COLO829 (cell line): ENCODE measurements around the gene PLD5.
"Not testable (repeated sequence)": the region's sequence is repeated elsewhere in the genome, so short reads cannot be mapped to it uniquely, and the experiment has no call there.

Experiments
- DNase-seq: peaks from one replicate; pipeline ENCODE4 v3.0.0; 2012; ENCODE audit warnings: low spot score

The PLD5 gene

GRCh38 chr1:242276769-242277168 is 247.7 kb downstream of the PLD5 start:
- not testable (repeated sequence) for DNase-seq

DNA sequence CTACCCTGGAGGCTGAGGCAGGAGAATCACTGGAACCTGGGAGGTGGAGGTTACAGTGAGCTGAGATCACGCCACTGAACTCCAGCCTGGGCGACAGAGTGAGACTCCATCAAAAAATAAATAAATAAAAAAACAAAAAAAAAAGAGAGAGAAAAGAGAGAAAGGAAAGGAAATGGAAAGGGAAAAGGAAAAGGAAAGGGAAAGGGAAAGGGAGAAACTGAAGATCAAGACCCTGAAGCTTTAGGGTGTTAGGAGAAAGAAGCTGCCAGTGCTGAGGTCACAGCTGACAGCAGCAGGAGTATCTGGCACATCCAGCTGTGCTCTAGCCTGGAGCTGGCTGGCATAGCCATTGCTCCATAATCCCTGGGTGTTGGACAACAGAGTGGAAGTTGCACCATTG is 257.5 kb downstream of the PLD5 start:
- not testable (repeated sequence) for DNase-seq

DNA sequence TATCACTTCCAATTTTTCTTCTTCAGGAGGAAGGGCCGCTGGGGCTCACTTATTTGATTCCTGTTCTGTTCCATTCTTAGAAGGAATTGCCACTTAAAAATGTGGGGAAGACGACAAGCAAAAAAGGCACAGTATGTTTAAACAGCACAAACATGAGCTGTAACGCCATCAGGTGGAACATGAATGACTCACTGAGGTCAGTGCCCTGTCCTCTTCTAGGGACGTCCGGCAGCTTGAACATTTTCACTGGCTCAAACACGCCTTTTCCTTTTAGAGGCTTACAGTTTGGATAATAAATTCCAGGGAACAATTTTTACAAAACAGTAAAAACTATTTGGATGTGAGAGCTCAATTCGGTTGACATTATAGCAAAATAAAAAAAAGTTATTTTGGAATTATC is 260.1 kb downstream of the PLD5 start:
- DNase-seq, result not testable (repeated sequence)

DNA sequence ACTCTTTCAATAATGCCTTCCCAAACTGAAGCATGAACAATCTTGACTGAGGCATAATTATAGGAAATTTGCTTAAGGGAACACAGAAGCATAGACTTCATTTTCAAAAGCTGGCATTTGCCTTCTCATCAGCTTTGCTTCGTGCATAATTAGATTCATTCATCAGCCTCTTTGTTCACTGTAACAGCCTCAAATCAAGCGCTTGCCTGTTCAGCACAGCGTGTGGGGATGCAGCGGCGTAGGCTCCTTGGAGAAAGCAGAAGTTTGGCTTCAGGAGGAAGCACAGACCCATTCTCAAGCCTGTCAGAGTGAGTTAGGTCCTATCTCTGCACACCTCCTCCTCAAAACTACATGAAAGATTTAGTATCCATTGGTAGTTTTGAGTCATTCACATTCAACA is 279.2 kb downstream of the PLD5 start:
- DNase-seq, result peak; percentile 45

GRCh38 chr1:242243472-242243871 is 281.0 kb downstream of the PLD5 start:
- no peak for DNase-seq

DNA sequence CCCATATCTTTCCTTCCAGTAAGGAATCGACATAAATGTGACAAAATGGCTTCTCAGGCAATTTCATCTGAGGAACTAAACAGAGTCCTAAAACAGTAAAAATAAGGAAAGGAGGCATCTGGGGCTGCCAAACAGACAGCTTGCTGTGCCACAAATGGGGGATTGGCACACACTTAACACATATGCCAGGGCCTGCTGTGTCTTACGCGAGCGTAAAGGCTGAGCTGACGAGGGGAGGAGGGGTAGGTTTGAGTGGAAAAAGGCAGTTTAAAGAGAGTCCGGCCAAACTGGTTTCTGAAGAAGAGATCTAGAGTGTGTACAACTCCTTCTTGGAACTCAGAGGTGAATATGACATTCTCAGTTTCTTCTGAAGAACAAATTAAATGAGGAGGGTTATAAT is 281.5 kb downstream of the PLD5 start:
- no peak for DNase-seq

DNA sequence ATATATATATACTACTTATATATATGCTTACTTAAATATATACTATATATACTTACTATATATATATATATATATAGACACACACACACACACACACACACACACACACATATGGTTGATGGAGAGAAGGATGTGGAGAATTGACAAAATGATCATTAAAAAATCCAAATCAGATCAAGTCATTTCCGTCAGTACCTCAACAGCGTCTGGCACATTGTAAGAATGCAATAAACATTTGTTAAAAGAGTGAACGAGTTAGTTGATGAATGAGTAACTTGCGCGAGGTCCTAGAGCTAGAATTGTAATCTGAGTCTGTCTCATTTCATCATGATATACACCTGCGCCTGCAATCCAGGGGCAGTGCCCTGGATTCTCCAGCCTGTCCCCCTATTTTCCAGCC is 282.6 kb downstream of the PLD5 start:
- DNase-seq, result no peak

DNA sequence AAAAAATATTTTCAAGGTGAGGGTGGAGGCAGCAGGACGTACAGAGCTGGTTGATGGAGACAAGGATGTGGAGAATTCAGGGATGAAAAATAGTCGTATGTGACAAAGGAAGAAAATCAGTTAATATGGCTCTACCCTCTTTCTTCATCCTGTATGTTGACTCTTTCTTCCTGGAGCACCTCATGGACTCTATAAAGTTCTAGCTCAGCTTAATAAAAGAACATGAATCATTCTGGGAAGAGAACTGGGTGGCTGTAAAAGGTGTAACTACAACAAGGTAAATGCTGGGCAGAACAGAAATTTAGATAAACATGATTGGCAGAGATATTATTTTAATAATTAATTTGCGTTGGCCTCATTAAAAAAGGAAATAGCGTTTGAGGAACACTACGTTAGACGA is 283.8 kb downstream of the PLD5 start:
- no peak for DNase-seq

- no peak for DNase-seq
Observed at GRCh38 chr1:242240077-242240476, 284.4 kb downstream of the PLD5 start.

DNA sequence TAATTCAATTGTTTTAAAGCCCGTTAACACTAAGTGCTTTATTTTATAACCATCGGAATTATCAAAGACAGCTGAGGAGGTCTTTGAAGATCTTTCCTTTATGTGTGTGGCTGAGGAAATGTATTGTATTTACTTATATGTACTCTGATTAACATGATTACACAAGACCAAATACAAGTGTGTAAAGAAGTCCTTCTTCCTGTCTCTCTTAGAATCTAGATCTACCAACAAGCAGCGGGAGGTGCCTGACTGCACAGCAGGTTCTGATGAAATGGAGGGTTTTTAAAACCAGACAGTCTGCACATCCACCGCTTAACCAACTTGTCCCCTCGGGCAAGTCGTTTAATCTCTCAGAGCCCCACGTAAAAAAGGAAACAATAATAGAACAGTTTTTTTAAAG is 285.1 kb downstream of the PLD5 start:
- DNase-seq, result no peak

- no peak for DNase-seq
Observed at GRCh38 chr1:242237051-242237450, 287.4 kb downstream of the PLD5 start.

DNA sequence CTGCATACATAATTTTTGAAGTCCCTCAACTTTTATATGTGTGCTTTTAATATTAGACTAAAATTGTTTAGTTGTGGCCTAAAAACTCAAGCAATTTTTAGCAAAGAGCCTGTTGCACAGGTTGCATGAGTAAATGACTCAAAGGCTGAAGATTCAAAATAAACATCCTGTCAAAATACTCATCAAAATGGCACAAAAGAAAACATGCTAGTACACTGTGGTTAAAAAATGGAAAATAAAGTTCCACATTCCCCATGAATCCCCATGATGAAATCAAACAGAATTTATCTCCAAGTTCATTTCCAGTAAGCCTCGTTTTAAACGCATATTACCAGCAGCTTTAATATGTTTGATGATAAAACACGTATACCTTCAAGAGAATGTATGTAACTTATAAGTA is 295.5 kb downstream of the PLD5 start:
- DNase-seq, result no peak

DNA sequence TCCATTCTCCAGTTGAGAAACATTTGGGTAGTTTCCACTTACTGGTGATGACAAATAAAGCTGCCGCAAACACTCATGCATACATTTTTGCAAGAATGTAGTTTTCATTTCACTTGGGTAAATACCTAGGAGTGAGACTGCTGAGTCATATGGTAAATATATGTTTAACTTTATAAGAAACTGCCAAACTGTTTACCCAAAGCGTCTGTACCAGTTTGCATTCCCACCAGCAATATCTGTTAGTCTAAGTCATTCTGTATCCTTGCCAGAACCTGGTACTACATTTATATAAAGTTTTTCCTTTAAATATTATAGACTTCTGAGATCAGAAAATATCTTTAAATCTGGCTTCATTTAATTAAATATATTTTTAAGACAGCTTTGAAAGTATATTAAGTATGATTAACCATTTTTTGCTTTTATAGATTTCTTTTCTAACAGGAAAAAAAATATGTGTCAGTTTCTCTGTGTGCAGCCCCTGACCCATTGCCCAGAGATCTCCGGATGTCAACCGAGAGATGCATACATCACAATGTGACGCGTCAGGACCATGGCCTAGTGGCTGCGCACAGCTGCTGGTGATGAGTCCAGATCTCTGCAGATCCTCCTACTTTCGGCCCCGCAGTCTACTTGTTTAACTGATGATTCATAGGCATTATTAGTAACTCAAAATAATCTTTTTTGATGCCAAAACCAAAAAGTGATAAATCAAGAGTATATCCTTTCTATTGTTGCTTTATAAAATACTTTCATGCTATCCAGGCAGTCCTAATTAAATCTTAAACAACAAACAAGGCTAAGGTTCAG is 298.5 kb downstream of the PLD5 start:
- no peak for DNase-seq

GRCh38 chr1:242224878-242225766 is 299.4 kb downstream of the PLD5 start:
- not testable (repeated sequence) for DNase-seq

GRCh38 chr1:242224461-242224860 is 300.0 kb downstream of the PLD5 start:
- no peak for DNase-seq

GRCh38 chr1:242219905-242220304 is 304.6 kb downstream of the PLD5 start:
- no peak for DNase-seq

DNA sequence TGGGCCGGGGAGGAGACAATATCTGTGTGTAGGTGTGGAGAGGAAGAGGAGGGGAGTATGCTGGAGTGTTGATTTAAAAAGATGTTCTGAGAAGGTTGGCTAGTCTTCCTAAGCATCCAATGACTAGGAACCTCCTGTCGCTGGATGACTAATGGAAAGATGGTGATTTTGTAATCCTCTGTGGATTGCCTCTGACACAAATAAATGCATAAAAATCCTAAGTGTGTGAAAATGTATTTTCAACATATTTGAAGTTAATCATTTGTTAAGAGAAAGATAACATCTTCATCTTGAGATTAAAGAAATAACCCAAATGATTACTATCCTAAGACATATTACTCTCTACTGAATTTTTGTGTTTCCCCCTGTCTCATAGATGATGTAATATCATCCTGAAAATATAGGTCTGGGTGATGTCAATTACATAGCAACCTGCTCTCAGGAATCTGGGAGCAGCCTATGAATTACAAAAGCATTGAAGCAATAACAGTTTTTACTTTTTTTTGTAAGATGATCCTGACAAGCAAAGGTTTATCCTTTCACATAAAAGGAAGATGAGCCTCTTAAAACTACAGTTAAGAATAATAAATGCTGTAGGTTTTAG is 305.1 kb downstream of the PLD5 start:
- DNase-seq, result no peak

DNA sequence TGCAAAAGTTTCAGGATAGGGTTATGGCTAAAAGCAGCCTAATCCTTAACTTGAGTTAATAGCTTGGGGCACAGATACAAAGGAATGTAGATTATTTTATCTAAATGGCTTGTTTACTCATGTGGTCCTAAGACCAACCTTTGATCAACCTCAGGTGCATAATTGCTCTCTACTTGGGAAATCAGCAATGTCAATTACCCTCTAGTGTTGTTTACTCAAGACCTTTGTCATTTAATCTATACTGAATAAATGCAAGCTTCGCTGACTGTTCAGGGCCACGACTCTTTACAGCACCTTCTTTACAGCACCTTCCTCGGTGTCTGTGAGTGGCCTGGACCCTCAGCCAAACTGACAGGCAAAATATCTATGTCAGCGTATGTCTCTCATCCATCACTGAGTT is 308.1 kb downstream of the PLD5 start:
- no peak for DNase-seq

DNA sequence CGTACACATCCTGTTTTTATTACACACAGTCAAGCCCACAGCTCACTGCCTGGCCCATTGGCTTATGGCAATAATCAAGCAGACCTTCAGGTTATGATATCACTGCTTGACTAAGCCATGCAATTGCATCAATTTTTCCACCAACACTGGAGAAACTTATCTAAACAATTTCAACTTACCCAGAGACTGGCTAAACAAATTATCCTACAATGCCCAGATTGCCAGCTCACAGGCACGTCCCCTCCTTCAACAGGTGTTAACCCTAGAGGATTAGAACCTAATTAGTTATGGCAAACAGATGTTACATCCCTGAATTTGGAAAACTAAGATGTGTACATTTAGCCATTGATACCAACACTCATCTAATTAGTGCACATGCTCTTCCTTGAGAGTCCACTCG is 310.0 kb downstream of the PLD5 start:
- DNase-seq, result not testable (repeated sequence)

GRCh38 chr1:242212961-242213360 is 311.5 kb downstream of the PLD5 start:
- DNase-seq, result not testable (repeated sequence)

DNA sequence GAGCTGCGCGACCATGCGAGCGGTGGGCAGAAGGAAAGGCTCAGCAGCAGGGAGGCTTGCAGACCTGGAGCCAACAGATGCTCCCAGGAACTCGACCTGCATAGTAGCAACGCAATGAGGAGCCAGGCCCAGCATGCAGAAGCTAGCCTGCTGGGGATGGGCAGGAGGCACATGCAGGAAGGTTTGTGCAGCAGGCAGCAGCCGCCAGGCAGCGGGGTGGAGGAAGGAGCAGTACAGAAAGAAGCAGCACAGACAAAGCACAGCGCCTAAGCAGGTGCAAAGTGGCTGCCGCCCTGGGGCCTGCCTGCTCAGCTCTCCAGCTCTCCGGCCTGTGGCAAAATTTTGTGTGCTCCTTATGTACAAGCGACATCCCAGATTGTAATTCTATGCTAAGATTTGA is 312.1 kb downstream of the PLD5 start:
- no peak for DNase-seq

DNA sequence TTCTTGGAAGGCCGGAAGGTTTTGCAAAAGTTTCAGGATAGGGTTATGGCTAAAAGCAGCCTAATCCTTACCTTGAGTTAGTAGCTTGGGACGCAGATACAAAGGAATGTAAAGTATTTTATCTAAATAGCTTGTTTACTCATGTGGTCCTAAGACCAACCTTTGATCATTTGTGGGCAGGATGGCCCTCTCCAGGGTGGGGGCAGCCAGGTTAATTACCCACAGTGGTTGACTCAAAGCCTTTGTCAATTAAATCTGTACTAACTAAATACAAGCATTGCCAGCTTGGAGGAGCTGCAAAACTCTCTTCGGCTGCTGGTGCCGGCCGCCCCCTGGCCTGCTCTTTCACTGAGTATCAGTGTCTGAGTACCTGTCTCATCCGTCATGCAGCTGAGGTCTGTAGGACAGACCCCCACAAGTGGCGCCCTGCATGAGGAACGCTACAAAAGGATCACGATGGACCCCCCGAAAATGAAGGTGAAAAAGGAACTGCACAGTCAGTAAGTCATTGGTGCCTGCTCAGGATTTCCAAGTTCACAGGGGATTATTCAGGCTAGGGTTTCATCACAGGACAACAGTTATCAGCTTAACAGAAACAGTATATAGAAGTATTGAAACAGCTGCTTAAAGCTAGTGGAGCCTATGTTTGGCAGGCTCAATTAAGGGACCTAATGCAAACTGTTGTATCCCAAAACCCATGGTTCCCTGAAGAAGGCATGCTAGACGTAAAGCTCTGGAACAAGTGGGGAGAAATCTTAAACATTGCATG is 313.1 kb downstream of the PLD5 start:
- DNase-seq, result no peak
